H9 (cell line): ENCODE results near the gene TBCK. TPM values are rescaled to one million over a fixed set of nuclear protein-coding genes. Genes with fewer than 3 reads are reported as not detected.

Experiments used
- DNase-seq: peaks from one replicate; pipeline ENCODE4 v3.0.0-alpha.2; 2017
- H2AFZ ChIP-seq: one replicate; pipeline ENCODE4 v1.6.1; 2013; ENCODE audit warnings: mild to moderate bottlenecking, low read length, control low read depth, moderate library complexity
- H2AK5ac ChIP-seq: 2 replicates; pipeline ENCODE4 v1.6.1; 2013; ENCODE audit warnings: low read length, control low read depth, mixed read lengths; ENCODE audit not compliant: insufficient read length
- H2BK120ac ChIP-seq: one replicate; pipeline ENCODE4 v1.6.1; 2013; ENCODE audit warnings: low read depth, mild to moderate bottlenecking, low read length, control low read depth, inconsistent platforms; ENCODE audit not compliant: poor library complexity, severe bottlenecking
- H2BK12ac ChIP-seq: 2 replicates; pipeline ENCODE4 v1.6.1; 2013; ENCODE audit warnings: low read length, control low read depth, mixed read lengths, low read depth; ENCODE audit not compliant: insufficient read length
- H2BK15ac ChIP-seq: 2 replicates; pipeline ENCODE4 v1.6.1; 2013; ENCODE audit warnings: low read depth, low read length, control low read depth
- H2BK20ac ChIP-seq: one replicate; pipeline ENCODE4 v1.6.1; 2013; ENCODE audit warnings: low read depth, mild to moderate bottlenecking, low read length, control low read depth, inconsistent platforms; ENCODE audit not compliant: poor library complexity, severe bottlenecking
- H2BK5ac ChIP-seq: 2 replicates; pipeline ENCODE4 v1.6.1; 2013; ENCODE audit warnings: low read length, control low read depth, mixed read lengths; ENCODE audit not compliant: insufficient read length
- H3K14ac ChIP-seq: 2 replicates; pipeline ENCODE4 v1.6.1; 2013; ENCODE audit warnings: low read length, control low read depth; ENCODE audit not compliant: insufficient read depth
- H3K18ac ChIP-seq: 2 replicates; pipeline ENCODE4 v1.6.1; 2013; ENCODE audit warnings: low read depth, mild to moderate bottlenecking, mixed read lengths, low read length, control low read depth; ENCODE audit not compliant: insufficient read length
- H3K23ac ChIP-seq: 2 replicates; pipeline ENCODE4 v1.6.1; 2013; ENCODE audit warnings: low read length, control low read depth, mixed read lengths, low read depth; ENCODE audit not compliant: insufficient read length
- H3K23me2 ChIP-seq: 2 replicates; pipeline ENCODE4 v1.6.1; 2013; ENCODE audit warnings: low read depth, mild to moderate bottlenecking, mixed read lengths, low read length, control low read depth; ENCODE audit not compliant: insufficient read length, poor library complexity, severe bottlenecking
- H3K27ac ChIP-seq: 2 replicates; pipeline ENCODE4 v1.5.1; 2013; ENCODE audit warnings: low read length, control low read depth, mixed read lengths, low read depth; ENCODE audit not compliant: insufficient read length
- H3K27me3 ChIP-seq: 2 replicates; pipeline ENCODE4 v1.6.1; 2013; ENCODE audit warnings: low read length, control low read depth, inconsistent platforms; ENCODE audit not compliant: insufficient read depth
- H3K4ac ChIP-seq: 2 replicates; pipeline ENCODE4 v1.6.1; 2013; ENCODE audit warnings: low read depth, mild to moderate bottlenecking, control low read depth, inconsistent platforms, low read length, moderate library complexity
- H3K4me1 ChIP-seq: 2 replicates; pipeline ENCODE4 v1.6.1; 2013; ENCODE audit warnings: low read length, control low read depth, inconsistent platforms; ENCODE audit not compliant: insufficient read depth
- H3K4me2 ChIP-seq: 2 replicates; pipeline ENCODE4 v1.6.1; 2013; ENCODE audit warnings: low read length, control low read depth, mixed read lengths; ENCODE audit not compliant: insufficient read length, insufficient read depth
- H3K56ac ChIP-seq: 2 replicates; pipeline ENCODE4 v1.6.1; 2013; ENCODE audit warnings: low read depth, mild to moderate bottlenecking, mixed read lengths, low read length, control low read depth; ENCODE audit not compliant: insufficient read length
- H3K79me1 ChIP-seq: 2 replicates; pipeline ENCODE4 v1.6.1; 2013; ENCODE audit warnings: low read depth, mild to moderate bottlenecking, moderate library complexity, low read length, control low read depth, inconsistent platforms; ENCODE audit not compliant: insufficient read depth, poor library complexity, severe bottlenecking
- H3K79me2 ChIP-seq: 2 replicates; pipeline ENCODE4 v1.6.1; 2013; ENCODE audit warnings: low read length, control low read depth, inconsistent platforms; ENCODE audit not compliant: insufficient read depth
- H3K9ac ChIP-seq: 2 replicates; pipeline ENCODE4 v1.6.1; 2013; ENCODE audit warnings: low read length, control low read depth, mixed read lengths; ENCODE audit not compliant: insufficient read length; ENCODE audit errors: extremely low read depth
- H3K9me3 ChIP-seq: one replicate; pipeline ENCODE4 v1.6.1; 2013; ENCODE audit warnings: low read depth, low read length, inconsistent platforms; ENCODE audit not compliant: control insufficient read depth
- H3T11ph ChIP-seq: one replicate; pipeline ENCODE4 v1.6.1; 2013; ENCODE audit warnings: mild to moderate bottlenecking, low read length, control low read depth, inconsistent platforms
- H4K20me1 ChIP-seq: one replicate; pipeline ENCODE4 v1.6.1; 2013; ENCODE audit not compliant: control insufficient read depth, insufficient read length, insufficient read depth
- H4K5ac ChIP-seq: 2 replicates; pipeline ENCODE4 v1.6.1; 2013; ENCODE audit warnings: low read depth, mild to moderate bottlenecking, mixed read lengths, low read length, control low read depth; ENCODE audit not compliant: insufficient read length
- H4K8ac ChIP-seq: replicated peaks from 2 replicates; pipeline ENCODE4 v1.6.1; 2013; ENCODE audit warnings: low read length, control low read depth, mixed read lengths, low read depth; ENCODE audit not compliant: insufficient read length
- H4K91ac ChIP-seq: 2 replicates; pipeline ENCODE4 v1.6.1; 2013; ENCODE audit warnings: low read depth, mild to moderate bottlenecking, moderate library complexity, mixed read lengths, low read length, control low read depth; ENCODE audit not compliant: insufficient read length
- H3K27ac Mint-ChIP-seq, 3 experiments: 2 replicates in 2 of 3; 3 replicates in 1 of 3; pipeline ENCODE4 v1.8.0; 2020 to 2021; ENCODE audit warnings: mixed read lengths in 3 of 3, mild to moderate bottlenecking in 1 of 3, moderate library complexity in 1 of 3
- H3K27me3 Mint-ChIP-seq: 2 replicates; pipeline ENCODE4 v1.8.0; 2021; ENCODE audit warnings: low read depth, mild to moderate bottlenecking, moderate library complexity, mixed read lengths
- H3K36me3 Mint-ChIP-seq, 3 experiments: 2 replicates in 2 of 3; 3 replicates in 1 of 3; pipeline ENCODE4 v1.8.0; 2020 to 2021; ENCODE audit warnings: low read depth in 3 of 3, mixed read lengths in 3 of 3; ENCODE audit not compliant: insufficient read depth in 1 of 3
- H3K4me1 Mint-ChIP-seq, 2 experiments: 2 replicates each; pipeline ENCODE4 v1.8.0; 2020; ENCODE audit warnings: mixed read lengths in 2 of 2
- H3K4me3 Mint-ChIP-seq, 2 experiments: 2 replicates in 1 of 2; 3 replicates in 1 of 2; pipeline ENCODE4 v1.8.0; 2020 to 2021; ENCODE audit warnings: mild to moderate bottlenecking in 2 of 2, mixed read lengths in 2 of 2, moderate library complexity in 1 of 2
- H3K9me3 Mint-ChIP-seq, 2 experiments: 2 replicates in 1 of 2; 3 replicates in 1 of 2; pipeline ENCODE4 v1.8.0; 2020; ENCODE audit warnings: mild to moderate bottlenecking in 2 of 2, mixed read lengths in 2 of 2, moderate library complexity in 1 of 2
- CTCF ChIP-seq: fragments of 200-600 bp; sonication (generic); conservative IDR thresholded peaks from 3 replicates; pipeline ENCODE4 v1.8.0; 2021; ENCODE audit warnings: antibody characterized with exemption, mild to moderate bottlenecking
- whole genome bisulfite sequencing: extraction: QIAGEN DNeasy Blood & Tissue Kit; methylation state at CpG from one replicate; pipeline ENCODE4 v1.1.7; 2013; ENCODE audit warnings: missing lambda C conversion rate, low lambda C conversion rate, mixed read lengths; ENCODE audit not compliant: insufficient read length; ENCODE audit errors: extremely low coverage; 5-methylcytosine and 5-hydroxymethylcytosine counted together
- total RNA-seq: library from RNA; stranded (reverse); gene quantifications from 2 replicates; pipeline ENCODE4 v1.2.1, GENCODE V29; 2021

TBCK gene
- total RNA-seq, 1 experiment from 2014 or later: 22.1 TPM

GRCh38 chr4:106289737-106290136 lies 26.3 kb downstream of the TBCK start:
- DNase-seq: no peak
- Histone ChIP-seq H2BK20ac (no peak overlapping the region), H2BK120ac (no peak overlapping the region), H4K91ac (no peak overlapping the region), H3K4me2 (no peak overlapping the region), H4K20me1 (no peaks in the 10 kb centered on the region), H2BK12ac (no peak overlapping the region), H3K18ac (no peak overlapping the region), H3K4me1 (no peaks in the 10 kb centered on the region; the same call in 1 of the 2 replicates), H2BK15ac (no peak overlapping the region), H3K9ac (no peak overlapping the region), H2AFZ (no peak overlapping the region), H3K79me2 (no peaks in the 10 kb centered on the region), H3K27me3 (no peaks in the 10 kb centered on the region), H3K23me2 (no peaks in the 10 kb centered on the region), H3K23ac (no peak overlapping the region), H4K8ac (no peak overlapping the region), H3K27ac (no peak overlapping the region), H3K56ac (no peak overlapping the region), H3T11ph (no peak overlapping the region), H3K79me1 (no peaks in the 10 kb centered on the region), H3K14ac (no peak overlapping the region), H3K4ac (no peak overlapping the region), H3K9me3 (no peaks in the 10 kb centered on the region), H2BK5ac (no peak overlapping the region), H4K5ac (no peak overlapping the region), H2AK5ac (no peak overlapping the region)
- Mint-ChIP-seq H3K4me3 (no peak overlapping the region), H3K9me3 (no peaks in the 10 kb centered on the region), H3K4me1 (peaks cover 3 to 6% of the 10 kb centered on the region in 2 experiments; a peak in 3 of 4 replicates), H3K27me3 (no peaks in the 10 kb centered on the region), H3K27ac (no peak overlapping the region), H3K36me3 (peaks cover under 1 to 8% (median 3%) of the 10 kb centered on the region in 3 experiments; a peak in 6 of 7 replicates)
- WGBS: no CpG with 5 or more reads among the region's 2 CpGs
- TF ChIP-seq CTCF: no peak
